Hypothalamus (tissue), 51 donors: ENCODE measurements around the gene HPGD.

Source experiments
- DNase-seq, 51 donors: peaks; one replicate each; lab custom pipeline; 2025; lab: John Stamatoyannopoulos, UW

Gene HPGD

DNA sequence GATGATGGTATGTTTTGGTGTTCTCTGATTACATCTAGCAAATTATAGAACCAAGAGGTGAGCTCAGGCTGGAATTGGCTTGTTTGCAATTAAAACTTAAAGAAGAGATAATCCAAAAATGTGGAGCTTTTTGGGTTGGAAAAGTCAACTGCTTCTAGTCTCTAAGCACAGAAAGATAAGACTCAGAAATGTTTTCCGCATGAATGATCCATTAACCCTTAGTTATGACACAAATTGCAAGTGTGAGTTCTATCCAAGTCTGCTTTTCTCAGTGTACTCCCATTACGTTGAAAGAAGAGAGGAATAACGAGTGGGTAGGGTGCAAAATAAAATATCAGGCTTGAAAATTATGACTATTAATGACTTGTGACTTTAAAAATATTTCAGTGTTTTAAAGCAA is 38.5 kb downstream of the HPGD start:
- DNase-seq = no peak

DNA sequence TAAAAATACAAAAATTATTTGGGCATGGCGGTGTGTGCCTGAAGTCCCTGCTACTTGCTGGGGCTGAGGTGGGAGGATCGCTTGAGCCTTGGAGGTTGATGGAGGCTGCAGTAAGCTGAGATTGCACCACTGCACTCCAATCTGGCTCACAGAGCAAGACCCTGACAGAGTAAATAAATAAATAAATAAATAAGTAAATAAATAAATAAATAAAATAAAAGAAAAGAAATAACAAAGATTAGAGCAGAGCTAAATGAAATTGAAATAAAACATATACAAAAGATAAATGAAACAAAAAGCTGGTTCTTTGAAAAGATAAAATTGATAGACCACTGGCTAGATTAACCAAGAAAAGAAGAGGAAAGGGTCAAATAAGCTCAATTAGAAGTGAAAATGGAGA is 43.1 kb downstream of the HPGD start:
- DNase-seq = no peak

DNA sequence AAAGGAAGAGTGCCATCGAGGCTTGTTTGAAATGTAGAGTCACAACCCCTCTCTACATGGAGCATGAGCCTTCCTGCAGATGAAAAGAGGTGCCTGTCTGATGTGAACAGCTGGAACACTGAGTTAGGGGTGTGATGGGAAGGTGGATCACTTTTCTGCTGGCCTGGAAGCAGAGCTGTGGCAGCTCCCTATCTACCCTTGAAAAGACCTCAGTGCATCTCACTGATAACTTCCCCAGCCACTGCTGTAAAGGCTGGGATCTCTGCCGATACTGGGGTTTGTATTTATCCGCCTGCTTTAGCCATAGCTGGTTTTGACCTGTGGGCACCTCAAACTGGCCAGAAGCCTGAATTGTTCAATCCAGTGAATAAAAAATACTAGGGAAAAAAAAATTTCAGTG is 46.8 kb downstream of the HPGD start:
- DNase-seq = no peak

DNA sequence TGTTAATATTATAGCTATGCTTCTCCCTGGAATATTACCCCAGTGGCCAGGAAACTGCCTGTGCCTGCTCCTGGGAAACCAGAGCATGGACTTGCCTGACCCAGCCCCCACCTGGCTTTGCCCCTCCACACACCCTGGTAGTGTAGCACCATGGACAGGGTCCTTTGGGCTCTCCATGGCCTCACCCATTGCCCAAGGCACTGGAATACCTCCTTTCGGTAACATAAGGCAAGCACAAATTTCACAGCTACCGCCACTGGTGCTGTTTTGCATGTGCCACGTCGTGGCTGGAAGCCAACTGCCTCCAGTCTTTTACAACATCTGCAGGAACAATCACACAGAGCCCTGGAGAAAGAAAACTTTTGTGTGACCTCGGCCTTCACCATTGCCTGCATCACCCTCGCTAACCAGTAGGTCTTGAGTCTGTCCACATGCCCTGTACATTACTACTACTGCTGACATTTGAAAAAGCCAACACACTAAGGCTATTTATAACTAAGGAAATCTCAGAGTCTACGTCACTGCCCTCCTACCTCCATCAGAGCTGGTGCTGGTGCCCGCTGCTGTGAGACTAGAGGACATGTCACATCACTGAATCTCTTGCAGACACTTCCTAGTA is 47.7 kb downstream of the HPGD start:
- no peak for DNase-seq

DNA sequence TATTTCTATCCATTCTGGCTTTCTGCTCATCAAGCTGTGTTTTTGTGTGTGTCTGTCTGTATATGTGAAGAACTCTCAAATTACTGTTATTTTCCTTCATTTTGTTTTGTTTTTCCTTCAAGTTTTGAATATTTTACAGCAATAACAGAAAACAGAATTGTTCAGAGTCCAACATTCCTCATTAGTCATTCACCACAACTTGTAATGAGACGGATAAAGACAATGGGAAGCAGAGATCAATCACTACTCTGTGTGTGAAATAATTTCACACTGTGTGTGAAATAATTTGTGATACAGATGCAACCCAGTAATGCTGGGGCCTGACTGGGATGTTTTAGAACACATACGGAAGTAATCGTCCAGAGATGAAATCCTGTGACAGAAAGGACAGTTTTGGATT is 55.2 kb downstream of the HPGD start:
- no peak for DNase-seq

DNA sequence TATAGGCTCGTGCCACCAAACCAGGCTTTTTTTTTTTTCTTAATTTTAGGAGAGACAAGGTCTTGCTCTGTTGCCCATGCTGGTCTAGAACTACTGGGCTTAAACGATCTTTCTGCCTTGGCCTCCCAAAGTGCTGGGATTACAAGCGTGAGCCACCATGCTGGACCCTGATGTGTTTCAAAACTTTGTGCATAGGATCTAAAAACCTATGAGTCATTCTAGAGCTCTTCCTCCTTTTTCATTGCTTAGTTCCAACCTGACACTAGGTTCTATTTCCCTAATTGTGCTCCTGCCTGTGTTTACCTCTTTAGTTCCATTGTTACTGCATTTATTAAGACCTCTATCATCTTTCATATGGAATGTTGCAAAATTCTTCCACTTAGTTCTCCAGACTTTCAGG is 57.3 kb downstream of the HPGD start:
- no peak for DNase-seq

DNA sequence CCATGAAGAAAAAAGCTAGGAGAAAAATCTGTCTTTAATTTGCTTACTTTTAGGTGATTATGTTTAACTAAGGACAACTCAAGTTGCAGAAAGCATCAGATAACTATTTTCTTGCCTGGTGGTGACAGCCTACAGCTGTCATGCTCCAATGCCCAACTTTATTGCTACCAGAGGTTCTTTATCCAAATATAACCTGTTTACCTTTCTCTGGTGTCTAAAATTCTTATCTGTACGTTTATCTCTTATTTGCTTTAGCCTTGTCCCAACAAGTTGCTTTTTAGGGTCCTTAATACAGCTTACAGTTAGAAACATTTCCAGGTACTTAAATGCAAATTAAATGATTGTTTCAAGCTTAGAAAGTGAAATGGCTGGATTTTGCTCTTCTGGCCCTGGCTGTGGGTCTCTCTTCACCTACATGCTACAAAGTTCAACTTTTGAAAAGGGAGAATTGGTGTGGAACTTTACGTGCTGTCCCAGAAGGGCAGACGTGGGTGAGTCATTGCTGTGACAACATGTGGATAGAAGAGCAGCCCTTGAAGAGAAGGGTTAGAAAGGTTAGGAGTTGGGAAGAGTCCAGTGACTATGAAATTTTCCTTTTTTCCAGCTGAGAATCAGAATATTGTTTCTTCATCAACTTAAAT is 60.7 kb downstream of the HPGD start:
- DNase-seq = no peak

DNA sequence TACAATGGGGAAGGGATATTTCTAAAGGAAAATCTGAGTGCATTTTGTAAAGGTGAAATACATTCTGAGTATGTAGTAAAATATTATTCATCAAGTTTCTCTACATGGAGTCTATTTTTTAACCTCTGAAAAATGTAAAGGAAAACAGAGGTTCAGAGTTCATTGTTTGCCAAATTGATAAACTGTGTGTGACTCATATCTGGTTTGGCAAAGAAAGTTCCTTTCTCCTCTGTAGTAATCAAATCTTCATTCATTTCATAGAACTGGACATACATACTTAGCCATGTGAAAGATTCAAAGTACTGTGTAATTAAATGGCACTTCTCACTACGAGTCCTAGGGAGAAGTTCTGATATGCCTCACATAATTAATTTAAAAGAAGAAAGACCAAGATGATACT is 61.6 kb downstream of the HPGD start:
- no peak for DNase-seq

DNA sequence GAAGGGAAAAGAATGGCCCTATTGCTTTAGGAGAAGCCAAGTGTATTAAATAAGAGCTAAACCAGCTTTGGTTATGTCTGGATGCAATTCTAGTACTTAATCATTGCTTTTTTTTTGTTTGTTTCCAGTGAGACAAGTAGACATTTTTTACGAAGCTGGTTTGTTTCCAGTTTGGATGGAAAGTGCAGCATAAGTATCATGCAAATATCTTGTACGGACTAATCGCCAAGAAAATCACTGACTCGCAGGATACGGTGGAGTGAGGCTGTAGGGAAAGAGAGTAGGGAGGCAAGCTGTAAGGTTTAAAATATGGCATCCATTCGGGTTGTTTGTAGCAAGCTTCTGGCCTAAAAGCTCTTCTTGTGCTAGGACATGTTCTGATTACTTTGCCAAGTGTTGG is 64.8 kb downstream of the HPGD start:
- DNase-seq = no peak

DNA sequence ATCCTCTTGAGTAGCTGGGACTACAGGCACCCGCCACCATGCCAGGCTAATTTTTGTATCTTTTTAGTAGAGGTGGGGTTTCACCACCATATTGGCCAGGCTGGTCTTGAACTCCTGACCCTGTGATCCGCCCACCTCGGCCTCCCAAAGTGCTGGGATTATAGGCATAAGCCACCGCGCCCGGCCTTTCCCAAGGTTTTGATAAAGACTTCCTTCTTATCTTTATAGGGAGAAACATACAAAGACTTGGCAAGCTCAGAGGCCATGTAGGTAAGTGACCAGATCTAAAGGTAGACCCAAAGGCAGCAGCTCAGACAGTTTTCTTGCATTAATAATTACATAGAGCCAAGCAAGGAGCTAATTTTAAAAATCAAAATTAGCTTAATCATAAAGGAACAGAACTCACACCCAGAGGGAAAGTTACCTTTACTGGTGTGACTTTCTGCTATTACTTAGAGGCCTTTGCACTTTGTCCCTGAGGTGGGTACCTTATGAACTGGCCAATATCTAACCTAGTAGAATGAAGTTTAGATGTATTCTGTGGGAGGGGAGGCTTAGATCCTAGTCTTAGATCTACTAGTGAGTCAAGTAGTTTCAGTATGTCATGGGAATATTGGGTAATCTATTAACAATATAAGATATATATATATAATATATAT is 67.3 kb downstream of the HPGD start:
- DNase-seq = no peak

DNA sequence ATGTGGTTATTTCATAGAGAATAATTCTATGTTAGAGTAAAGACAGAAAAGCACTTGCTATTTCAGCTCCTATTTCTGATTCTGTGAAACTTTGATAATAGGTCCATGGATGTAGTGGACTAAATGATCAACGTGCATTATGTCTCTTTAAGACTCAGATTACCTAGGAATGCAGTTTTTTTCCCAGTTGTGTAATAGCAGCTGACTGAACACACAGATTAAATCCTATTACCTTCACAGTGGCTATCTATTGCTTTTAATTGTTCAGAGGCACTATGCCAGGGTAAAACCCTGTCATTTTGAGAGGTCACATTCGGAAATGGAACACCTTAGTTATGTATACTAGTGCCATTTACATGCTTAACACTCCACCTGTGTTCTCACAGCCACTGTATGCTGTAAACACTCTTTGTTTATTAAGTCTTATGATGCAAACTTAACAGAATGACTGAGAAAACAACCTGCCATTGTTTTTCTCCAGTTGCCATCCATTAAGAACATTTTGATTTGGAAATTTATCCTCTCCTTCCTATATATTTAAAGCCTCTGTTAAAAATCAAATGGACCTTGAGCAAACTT is 70.5 kb downstream of the HPGD start:
- no peak for DNase-seq

DNA sequence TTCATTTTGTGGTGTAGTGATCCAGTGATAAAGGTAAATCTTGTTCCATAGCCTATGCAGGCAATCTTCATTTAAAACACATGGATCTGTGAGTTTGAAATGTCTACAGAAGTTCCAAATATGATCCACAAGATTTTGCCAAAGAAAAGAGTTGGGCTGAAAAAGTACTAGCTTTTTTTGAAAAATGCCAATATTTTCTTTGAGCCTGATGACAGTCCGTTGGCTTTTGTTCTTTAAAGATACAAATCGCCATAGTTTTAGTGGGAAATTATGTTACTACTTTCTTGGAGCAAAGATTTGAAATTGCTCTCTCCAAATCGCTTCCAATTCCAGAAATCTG is 71.5 kb downstream of the HPGD start:
- DNase-seq = no peak

DNA sequence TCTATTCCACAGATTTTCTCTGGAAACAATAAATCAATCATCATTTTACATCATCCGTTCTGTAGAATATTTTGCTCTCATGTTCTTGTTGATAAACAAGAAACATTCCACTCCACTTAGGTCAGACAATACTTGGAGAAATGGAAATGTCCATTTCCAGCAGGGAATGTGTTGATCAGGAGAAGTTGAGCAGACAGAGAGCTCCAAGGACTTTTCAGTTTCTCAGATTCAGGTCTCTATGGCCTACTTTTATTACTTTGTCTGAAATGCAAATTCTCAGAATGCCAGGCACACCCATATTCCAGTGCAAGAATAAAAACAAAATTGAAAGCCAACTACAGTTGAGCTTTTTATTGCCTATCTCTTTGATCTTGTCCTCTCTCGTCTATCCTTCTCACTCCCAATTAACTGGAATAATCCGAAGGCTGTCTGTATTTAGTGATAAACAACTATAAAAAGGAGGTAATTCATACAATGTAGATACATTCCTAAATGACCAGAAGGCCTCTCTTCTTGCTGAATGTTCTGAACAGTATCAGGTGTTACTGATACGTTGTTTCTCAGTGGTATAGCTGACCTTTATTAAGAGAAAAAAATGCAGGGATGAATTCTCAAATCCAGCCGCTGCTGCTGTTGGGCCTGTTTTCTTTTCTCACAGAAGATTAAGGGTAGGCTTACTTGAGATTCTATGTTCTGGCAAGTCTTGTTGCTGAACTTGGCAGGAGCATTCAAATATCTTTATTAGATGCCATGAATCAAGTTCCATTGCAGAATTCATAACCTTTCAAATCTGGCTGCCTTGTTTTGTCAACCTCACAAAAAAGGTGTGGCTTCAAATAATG is 72.1 kb downstream of the HPGD start:
- DNase-seq = no peak

DNA sequence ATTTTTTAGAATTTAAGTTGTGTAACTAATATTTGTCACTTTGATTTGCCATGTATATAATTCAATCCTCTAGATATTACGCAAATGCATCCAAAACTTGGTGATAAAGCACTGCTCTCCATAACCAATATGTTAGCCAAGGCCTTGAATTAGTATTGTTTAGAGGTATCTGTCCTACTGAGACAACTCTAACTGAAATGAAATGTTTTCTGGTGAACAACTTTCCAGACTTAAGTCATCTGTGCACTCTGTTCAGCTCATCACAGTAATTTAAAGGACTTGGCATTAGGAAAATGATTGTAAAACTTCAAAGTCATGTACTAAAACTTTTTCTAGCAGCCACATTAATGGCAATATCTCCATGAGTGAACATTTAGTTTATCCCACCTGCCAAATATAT is 73.1 kb downstream of the HPGD start:
- DNase-seq = no peak

DNA sequence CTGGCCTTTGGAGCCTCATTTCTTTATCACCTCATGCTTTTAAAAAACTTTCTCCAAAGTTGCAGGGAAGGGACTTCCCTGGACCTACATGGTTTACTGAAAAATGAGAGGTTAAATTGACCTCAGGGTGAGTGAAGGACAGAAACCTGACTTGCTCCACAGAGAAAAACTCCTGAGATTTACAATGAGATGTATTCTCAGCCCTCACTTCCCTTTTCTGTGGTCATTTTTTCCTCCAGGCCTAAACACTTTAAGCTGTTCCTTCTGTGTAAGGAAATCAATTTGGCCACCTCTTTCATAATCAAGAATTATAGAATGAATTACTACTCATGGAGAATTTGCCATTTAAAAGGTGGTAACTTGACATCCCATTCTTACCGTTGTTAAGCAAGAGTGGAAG is 77.9 kb downstream of the HPGD start:
- no peak for DNase-seq
